HUES6 (cell line): ENCODE measurements around the gene NRIP3.
A peak's percentile ranks its signal among the peaks of the same experiment; 100 is the strongest.
"Not testable (repeated sequence)": the region's sequence is repeated elsewhere in the genome, so short reads cannot be mapped to it uniquely, and the experiment has no call there.

Experiments used
- H3K27ac ChIP-seq: 2 replicates; pipeline ENCODE4 v1.7.0; 2013; ENCODE audit warnings: low read depth, mild to moderate bottlenecking, low read length, inconsistent platforms
- H3K27me3 ChIP-seq: 2 replicates; pipeline ENCODE4 v1.6.1; 2013; ENCODE audit warnings: low read length; ENCODE audit not compliant: control insufficient read depth, insufficient read depth
- H3K36me3 ChIP-seq: 2 replicates; pipeline ENCODE4 v1.6.1; 2013; ENCODE audit warnings: low read length; ENCODE audit not compliant: control insufficient read depth, insufficient read depth
- H3K4me1 ChIP-seq: 2 replicates; pipeline ENCODE4 v1.6.1; 2013; ENCODE audit warnings: low read length; ENCODE audit not compliant: control insufficient read depth, insufficient read depth
- H3K4me3 ChIP-seq: 2 replicates; pipeline ENCODE4 v1.5.1; 2013; ENCODE audit warnings: low read depth, low read length
- H3K9ac ChIP-seq: one replicate; pipeline ENCODE4 v1.6.1; 2013; ENCODE audit warnings: mild to moderate bottlenecking, low read length
- H3K9me3 ChIP-seq: 2 replicates; pipeline ENCODE4 v1.6.1; 2013; ENCODE audit warnings: low read depth, low read length; ENCODE audit not compliant: control insufficient read depth, insufficient read depth

Gene NRIP3

GRCh38 chr11:9016916-9017642 is 13.3 kb upstream of the NRIP3 start:
- Histone ChIP-seq H3K27ac (no peak overlapping the region), H3K9me3 (no peaks in the 10 kb centered on the region), H3K36me3 (no peaks in the 10 kb centered on the region), H3K4me1 (no peaks in the 10 kb centered on the region), H3K9ac (no peak overlapping the region), H3K27me3 (no peaks in the 10 kb centered on the region), H3K4me3 (no peak overlapping the region)

GRCh38 chr11:9015677-9016076 is 11.9 kb upstream of the NRIP3 start:
- Histone ChIP-seq H3K27me3 (no peaks in the 10 kb centered on the region), H3K27ac (no peak overlapping the region), H3K9me3 (no peaks in the 10 kb centered on the region), H3K4me3 (no peak overlapping the region), H3K4me1 (no peaks in the 10 kb centered on the region), H3K36me3 (no peaks in the 10 kb centered on the region), H3K9ac (no peak overlapping the region)

GRCh38 chr11:9014826-9015225 is 11.0 kb upstream of the NRIP3 start:
- Histone ChIP-seq H3K9me3 (no peaks in the 10 kb centered on the region), H3K4me1 (no peaks in the 10 kb centered on the region), H3K27ac (no peak overlapping the region), H3K27me3 (no peaks in the 10 kb centered on the region), H3K9ac (no peak overlapping the region), H3K36me3 (no peaks in the 10 kb centered on the region), H3K4me3 (no peak overlapping the region)

GRCh38 chr11:9013373-9013772 is 9.6 kb upstream of the NRIP3 start:
- peaks cover 5% of the 10 kb centered on the region for H3K27me3 ChIP-seq
- no peaks in the 10 kb centered on the region for H3K9me3 ChIP-seq
- H3K27ac ChIP-seq: no peak overlapping the region
- no peak overlapping the region for H3K4me3 ChIP-seq
- H3K36me3 ChIP-seq: no peaks in the 10 kb centered on the region
- no peaks in the 10 kb centered on the region for H3K4me1 ChIP-seq
- H3K9ac ChIP-seq: no peak overlapping the region

- H3K9me3 ChIP-seq, H3K4me1 ChIP-seq, H3K36me3 ChIP-seq, H3K27ac ChIP-seq, H3K4me3 ChIP-seq, H3K9ac ChIP-seq: not testable (repeated sequence)
- H3K27me3 ChIP-seq: peaks cover 43% of the 10 kb centered on the region
These were observed 5.7 kb upstream of the NRIP3 start for GRCh38 chr11:9009538-9009937.

- H3K36me3 ChIP-seq: no peaks in the 10 kb centered on the region
- no peak overlapping the region for H3K9ac ChIP-seq
- H3K9me3 ChIP-seq: no peaks in the 10 kb centered on the region
- H3K4me1 ChIP-seq: no peaks in the 10 kb centered on the region
- H3K27me3 ChIP-seq: peaks cover 52% of the 10 kb centered on the region
- H3K4me3 ChIP-seq: no peak overlapping the region
- H3K27ac ChIP-seq: no peak overlapping the region
These were observed 4.9 kb upstream of the NRIP3 start for GRCh38 chr11:9008661-9009060.

- Histone ChIP-seq H3K27me3 (peaks cover 58% of the 10 kb centered on the region), H3K9ac (no peak overlapping the region), H3K27ac (no peak overlapping the region), H3K4me1 (peaks cover 2% of the 10 kb centered on the region; the same call in 1 of the 2 replicates), H3K9me3 (no peaks in the 10 kb centered on the region), H3K36me3 (no peaks in the 10 kb centered on the region), H3K4me3 (no peak overlapping the region)
These were observed 4.3 kb upstream of the NRIP3 start for GRCh38 chr11:9008011-9008550.

GRCh38 chr11:9005087-9005486 is 1.3 kb upstream of the NRIP3 start:
- H3K27me3 ChIP-seq: peaks cover 80% of the 10 kb centered on the region
- H3K4me3 ChIP-seq: no peak overlapping the region
- H3K4me1 ChIP-seq: peaks cover 6% of the 10 kb centered on the region; the same call in 1 of the 2 replicates
- no peak overlapping the region for H3K27ac ChIP-seq
- H3K9ac ChIP-seq: no peak overlapping the region
- H3K9me3 ChIP-seq: no peaks in the 10 kb centered on the region
- H3K36me3 ChIP-seq: no peaks in the 10 kb centered on the region

GRCh38 chr11:9004183-9004926 is 554 bp upstream of the NRIP3 start:
- Histone ChIP-seq H3K9me3 (no peaks in the 10 kb centered on the region), H3K9ac (peak overlapping the region; percentile 28), H3K4me3 (peak overlapping the region; percentile 67), H3K27me3 (peaks cover 80% of the 10 kb centered on the region), H3K36me3 (no peaks in the 10 kb centered on the region), H3K4me1 (peaks cover 6% of the 10 kb centered on the region; the same call in 1 of the 2 replicates), H3K27ac (no peak overlapping the region)

- Histone ChIP-seq H3K4me3 (peak overlapping the region; percentile 67), H3K9ac (peak overlapping the region; percentile 53), H3K27ac (no peak overlapping the region), H3K4me1 (peaks cover 6% of the 10 kb centered on the region; the same call in 1 of the 2 replicates), H3K36me3 (no peaks in the 10 kb centered on the region), H3K9me3 (no peaks in the 10 kb centered on the region), H3K27me3 (peaks cover 72% of the 10 kb centered on the region)
These were observed 755 bp downstream of the NRIP3 start for GRCh38 chr11:9002920-9003572.

GRCh38 chr11:9001736-9002135 is 2.1 kb downstream of the NRIP3 start:
- Histone ChIP-seq H3K9me3 (no peaks in the 10 kb centered on the region), H3K9ac (no peak overlapping the region), H3K27ac (no peak overlapping the region), H3K4me3 (no peak overlapping the region), H3K36me3 (no peaks in the 10 kb centered on the region), H3K27me3 (peaks cover 58% of the 10 kb centered on the region), H3K4me1 (peaks cover 6% of the 10 kb centered on the region; the same call in 1 of the 2 replicates)
